ENCODE measurements around the gene AQP12B. TPM values are rescaled to one million over a fixed set of nuclear protein-coding genes. Genes with fewer than 3 reads are reported as not detected.

AQP12B gene
- total and polyA plus RNA-seq, 2 of the 8 experiments (the other 6 are each of a cell fraction or from before 2014, with no cell fraction given), result not detected

GRCh38 chr2:240643811-240644150 is 38.9 kb downstream of the AQP12B start:
- no peak overlapping the region for H4K5ac ChIP-seq (ENCODE audit: insufficient read length, low read depth, low read length)
- no peak overlapping the region for H3K14ac ChIP-seq (ENCODE audit: insufficient read length)
- no peak overlapping the region for H4K91ac ChIP-seq (replicated peaks; ENCODE audit: insufficient read length, low read length)
- no peak overlapping the region for H3K9ac ChIP-seq (replicated peaks in 1 of 4; ENCODE audit: extremely low read depth in 1 of 4, low read depth in 3 of 4, low read length in 3 of 4)
- H3K18ac ChIP-seq (ENCODE audit: extremely low read depth, low read length), result no peak overlapping the region
- no peak overlapping the region for H2BK12ac ChIP-seq (ENCODE audit: low read depth, low read length)
- H3K79me1 ChIP-seq (ENCODE audit: low read depth, low read length), result no peaks in the 10 kb centered on the region
- no peak overlapping the region for H3K56ac ChIP-seq (replicated peaks; ENCODE audit: insufficient read length, low read depth, low read length)
- H3K27me3 ChIP-seq (replicated peaks in 1 of 4; ENCODE audit: control insufficient read depth in 3 of 4, extremely low read depth in 1 of 4, insufficient read depth in 3 of 4, low read length in 3 of 4), result peaks cover 0 to 4% (median 2%) of the 10 kb centered on the region in 4 experiments; a peak in 2 of 7 replicates
- no peak overlapping the region for H2BK5ac ChIP-seq (ENCODE audit: low read depth, low read length)
- no peaks in the 10 kb centered on the region for H3K79me2 ChIP-seq (ENCODE audit: control insufficient read depth in 1 of 2, insufficient read depth in 2 of 2, low read length in 2 of 2)
- no peaks in the 10 kb centered on the region for H3K36me3 ChIP-seq (ENCODE audit: control insufficient read depth in 2 of 4, insufficient read depth in 4 of 4, low read length in 3 of 4)
- no peak overlapping the region for H2AK5ac ChIP-seq (ENCODE audit: low read depth, low read length)
- TF ChIP-seq ASH2L (IDR thresholded peaks at IDR 0.05; ENCODE audit: low read length), result no peak
- no peak for TF ChIP-seq MAFK (IDR thresholded peaks at IDR 0.05; ENCODE audit: low read depth, low read length)
- no peak for TF ChIP-seq SIX5 (IDR thresholded peaks at IDR 0.05; ENCODE audit: low read depth, low read length)
- TF ChIP-seq CBX8 (IDR thresholded peaks at IDR 0.05; ENCODE audit: borderline replicate concordance, low read depth, low read length), result no peak
- no peak for TF ChIP-seq KDM5A (IDR thresholded peaks at IDR 0.05; ENCODE audit: low read length)
- no peak for TF ChIP-seq POLR2A (IDR thresholded peaks at IDR 0.05; ENCODE audit: control extremely low read depth in 1 of 2, low read depth in 2 of 2, low read length in 2 of 2)
- TF ChIP-seq SAP30 (IDR thresholded peaks at IDR 0.05; ENCODE audit: insufficient read depth, insufficient replicate concordance, low read length), result no peak
- TF ChIP-seq PHF8 (conservative IDR thresholded peaks at IDR 0.05; ENCODE audit: low read depth, low read length), result no peak
- TF ChIP-seq CREB1 (IDR thresholded peaks at IDR 0.05), result no peak
- TF ChIP-seq, protein P1, sequence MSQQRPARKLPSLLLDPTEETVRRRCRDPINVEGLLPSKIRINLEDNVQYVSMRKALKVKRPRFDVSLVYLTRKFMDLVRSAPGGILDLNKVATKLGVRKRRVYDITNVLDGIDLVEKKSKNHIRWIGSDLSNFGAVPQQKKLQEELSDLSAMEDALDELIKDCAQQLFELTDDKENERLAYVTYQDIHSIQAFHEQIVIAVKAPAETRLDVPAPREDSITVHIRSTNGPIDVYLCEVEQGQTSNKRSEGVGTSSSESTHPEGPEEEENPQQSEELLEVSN (IDR thresholded peaks at IDR 0.05), result no peak
- H3K4me1 ChIP-seq (replicated peaks in 1 of 4; ENCODE audit: control insufficient read depth in 3 of 4, insufficient read depth in 4 of 4, low read length in 3 of 4), result peaks cover 0 to 7% (median 4%) of the 10 kb centered on the region in 4 experiments; a peak in 5 of 7 replicates
- no peak overlapping the region for H2AFZ ChIP-seq (ENCODE audit: low read length)
- H3K4ac ChIP-seq (replicated peaks; ENCODE audit: insufficient read length, low read depth, low read length), result no peak overlapping the region
- no peak overlapping the region for H2BK120ac ChIP-seq (replicated peaks; ENCODE audit: low read depth, low read length)
- WGBS, 2 experiments (ENCODE audit: extremely low coverage in 1 of 2, insufficient coverage in 1 of 2, insufficient read length in 1 of 2, insufficient replicate concordance in 2 of 2, low coverage in 1 of 2, low lambda C conversion rate in 2 of 2, missing lambda C conversion rate in 1 of 2), result 95% methylated on average over 15 of the region's 15 CpGs; no CpG with 5 or more reads in 1 of the 2 experiments
- H4K20me1 ChIP-seq (replicated peaks in 1 of 2; ENCODE audit: control insufficient read depth in 1 of 2, insufficient read depth in 2 of 2, low read length in 2 of 2), result no peaks in the 10 kb centered on the region
- ChIA-PET CTCF (ENCODE audit: partially characterized antibody) (interaction anchor here (0.6 to 1.4 kb wide), 5 partner anchors 14 to 205 kb away, joined by 3 to 4 read pairs (median 3); no protein-coding TSS in a partner anchor), POLR2A (ENCODE audit: partially characterized antibody) (no interaction called here)
- FAIRE-seq (no peak), DNase-seq (ENCODE audit: low read depth in 1 of 2, low spot score in 2 of 2) (no peak)
- no peak overlapping the region for H3K23ac ChIP-seq (ENCODE audit: insufficient read length)
- H2BK20ac ChIP-seq (ENCODE audit: low read length), result no peak overlapping the region
- H3K4me3 ChIP-seq (ENCODE audit: extremely low read depth in 1 of 4, insufficient read depth in 2 of 4, low read depth in 3 of 4, low read length in 4 of 4), result no peak overlapping the region
- H2BK15ac ChIP-seq (ENCODE audit: low read length), result no peak overlapping the region
- no peak overlapping the region for H3K4me2 ChIP-seq (ENCODE audit: insufficient read depth in 1 of 2, low read depth in 2 of 2, low read length in 2 of 2)
- no peaks in the 10 kb centered on the region for H3K23me2 ChIP-seq (ENCODE audit: low read depth, low read length)
- H4K8ac ChIP-seq (ENCODE audit: extremely low read depth, insufficient read depth, low read length), result no peak overlapping the region
- H3K27ac ChIP-seq (ENCODE audit: low read depth, low read length), result no peak overlapping the region
- H3K9me3 ChIP-seq (ENCODE audit: insufficient read depth in 2 of 2, low read depth in 1 of 2, low read length in 1 of 2), result no peaks in the 10 kb centered on the region
